ENCODE data around the gene SH3D21.

- no peak for TF ChIP-seq CTCF (IDR thresholded peaks at IDR 0.05 in 8 of 11, conservative IDR thresholded peaks at IDR 0.05 in 3 of 11)
- TF ChIP-seq POLR2A (IDR thresholded peaks at IDR 0.05) = no peak
Measured at GRCh38 chr1:36328088-36328480, 21.9 kb downstream of the SH3D21 start.

All from spleen (tissue), 7 donors.